Activated naive CD4-positive, alpha-beta T cell treated with anti-CD3 and anti-CD28 coated beads for 36 hours (primary cell): ENCODE measurements around the gene TBC1D10A. TPM values are rescaled to one million over a fixed set of nuclear protein-coding genes. Genes with fewer than 3 reads are reported as not detected.

Experiments
- CTCF ChIA-PET: fragments of 350-600 bp; sonication (Branson Sonifier 250); formaldehyde crosslinking; loops from one replicate; lab custom pipeline; 2021; ENCODE audit warnings: antibody characterized with exemption; lab: Charles Lee
- DNase-seq: peaks from one replicate; pipeline ENCODE4 v3.0.0-alpha.2; 2020
- H3K27ac Mint-ChIP-seq: one replicate; pipeline ENCODE4 v1.8.0; 2021; ENCODE audit warnings: mild to moderate bottlenecking, mixed read lengths
- H3K27me3 Mint-ChIP-seq: one replicate; pipeline ENCODE4 v1.8.0; 2021; ENCODE audit warnings: low read depth, mixed read lengths
- H3K36me3 Mint-ChIP-seq: one replicate; pipeline ENCODE4 v1.8.0; 2021; ENCODE audit warnings: low read depth, mixed read lengths
- H3K4me1 Mint-ChIP-seq: one replicate; pipeline ENCODE4 v1.8.0; 2021; ENCODE audit warnings: low read depth, mixed read lengths
- H3K4me3 Mint-ChIP-seq: one replicate; pipeline ENCODE4 v1.8.0; 2021; ENCODE audit warnings: mild to moderate bottlenecking, moderate library complexity, mixed read lengths
- H3K9me3 Mint-ChIP-seq: one replicate; pipeline ENCODE4 v1.8.0; 2021; ENCODE audit warnings: mixed read lengths
- intact Hi-C: fragments of 100-400 bp; cut with micrococcal nuclease; formaldehyde crosslinking; loops from one replicate; pipeline ENCODE4 v1.15.1; 2023
- total RNA-seq, 2 experiments: library from RNA; stranded (reverse); gene quantifications; one replicate each; pipeline ENCODE4 v1.2.3, GENCODE V29; 2021

TBC1D10A gene
- total RNA-seq, 2 experiments from 2014 or later = 19.4 to 21.4 TPM

GRCh38 chr22:30317778-30318177, 9.0 kb downstream of the TBC1D10A start:
- CTCF ChIA-PET = interaction anchor here (1.1 to 7.3 kb wide), 2 partner anchors 30 to 437 kb away, joined by 3 to 30 read pairs; partner anchors contain the start of gene CASTOR1

GRCh38 chr22:30315962-30316576, 10.7 kb downstream of the TBC1D10A start:
- Mint-ChIP-seq H3K9me3 (no peaks in the 10 kb centered on the region), H3K4me3 (no peak overlapping the region), H3K27me3 (no peaks in the 10 kb centered on the region), H3K36me3 (peaks cover 11% of the 10 kb centered on the region), H3K4me1 (peaks cover 93% of the 10 kb centered on the region), H3K27ac (peak overlapping the region; percentile 85)
- intact Hi-C loops = loop anchor here (1.0 to 10.0 kb wide), 3 partner anchors 8 to 289 kb away; partner anchors contain the start of gene TCN2
- CTCF ChIA-PET = interaction anchor here (0.8 to 7.3 kb wide), 3 partner anchors 10 to 54 kb away, joined by 3 to 30 read pairs (median 3); partner anchors contain the start of gene CASTOR1
- DNase-seq = peak; percentile 41

More at GRCh38 chr22:30317778-30318177, 9.0 kb downstream of the TBC1D10A start:
- DNase-seq = no peak
- Mint-ChIP-seq H3K36me3 (peaks cover 8% of the 10 kb centered on the region), H3K27ac (peak overlapping the region; percentile 50), H3K9me3 (no peaks in the 10 kb centered on the region), H3K27me3 (no peaks in the 10 kb centered on the region), H3K4me3 (no peak overlapping the region), H3K4me1 (peaks cover 87% of the 10 kb centered on the region)
- intact Hi-C loops = loop anchor here (10.0 kb wide), 1 partner anchor 287 kb away; the partner anchor contains the start of gene TCN2

GRCh38 chr22:30314915-30315314, 11.8 kb downstream of the TBC1D10A start:
- DNase-seq = peak; percentile 76
- intact Hi-C loops = loop anchor here (1.0 to 10.0 kb wide), 3 partner anchors 9 to 290 kb away; partner anchors contain the start of gene TCN2
- Mint-ChIP-seq H3K27me3 (no peaks in the 10 kb centered on the region), H3K27ac (peak overlapping the region; percentile 85), H3K9me3 (no peaks in the 10 kb centered on the region), H3K36me3 (peaks cover 11% of the 10 kb centered on the region), H3K4me3 (no peak overlapping the region), H3K4me1 (peaks cover 93% of the 10 kb centered on the region)
- CTCF ChIA-PET = interaction anchor here (1.8 to 7.3 kb wide), 2 partner anchors 10 to 27 kb away, joined by 6 to 30 read pairs; partner anchors contain the start of gene CASTOR1

DNA sequence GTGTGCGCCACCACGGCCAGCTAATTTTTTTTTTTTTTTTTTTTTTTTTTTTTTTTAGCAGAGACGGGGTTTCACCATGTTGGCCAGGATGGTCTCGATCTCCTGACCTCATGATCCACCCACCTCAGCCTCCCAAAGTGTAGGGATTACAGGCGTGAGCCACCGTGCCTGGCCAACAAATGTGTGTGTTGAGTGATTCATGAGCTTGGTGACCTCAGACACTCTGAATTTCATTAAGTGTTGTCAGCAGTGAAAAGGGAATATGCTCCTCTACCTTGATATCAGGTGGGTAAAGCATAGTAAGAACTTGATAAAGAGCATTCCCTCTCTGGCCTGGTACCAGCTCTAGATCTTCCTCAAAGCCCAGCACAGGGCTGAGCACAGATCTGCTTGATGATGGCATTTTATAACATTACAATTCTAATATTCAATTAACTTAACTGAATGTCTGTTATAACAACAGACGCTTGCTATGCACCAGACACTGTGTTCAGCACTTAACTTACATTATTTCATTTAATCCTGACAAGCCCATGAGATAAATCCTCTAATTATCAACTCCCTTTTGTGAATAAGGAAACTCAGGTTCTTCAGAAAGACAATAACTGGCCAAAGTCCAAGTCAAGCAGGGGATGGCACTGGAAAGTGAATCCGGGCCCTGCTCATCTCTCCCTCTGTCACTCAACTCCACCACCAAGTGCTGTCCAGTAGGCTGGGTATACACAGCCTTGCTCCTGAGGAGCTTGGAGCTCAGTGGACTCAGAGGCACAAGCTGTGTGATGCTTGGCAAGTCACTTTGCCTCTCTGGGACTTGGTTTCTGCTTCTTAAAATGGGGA, 13.0 kb downstream of the TBC1D10A start:
- Mint-ChIP-seq H3K27me3 (no peaks in the 10 kb centered on the region), H3K4me1 (peaks cover 93% of the 10 kb centered on the region), H3K9me3 (no peaks in the 10 kb centered on the region), H3K4me3 (no peak overlapping the region), H3K36me3 (peaks cover 11% of the 10 kb centered on the region), H3K27ac (peak overlapping the region; percentile 85)
- no peak for DNase-seq
- CTCF ChIA-PET = interaction anchor here (0.6 to 7.3 kb wide), 6 partner anchors 9 to 76 kb away, joined by 3 to 30 read pairs (median 5); partner anchors contain the start of gene CASTOR1
- intact Hi-C loops = loop anchor here (5.0 to 10.0 kb wide), 2 partner anchors 126 to 291 kb away; partner anchors contain the start of gene TCN2

DNA sequence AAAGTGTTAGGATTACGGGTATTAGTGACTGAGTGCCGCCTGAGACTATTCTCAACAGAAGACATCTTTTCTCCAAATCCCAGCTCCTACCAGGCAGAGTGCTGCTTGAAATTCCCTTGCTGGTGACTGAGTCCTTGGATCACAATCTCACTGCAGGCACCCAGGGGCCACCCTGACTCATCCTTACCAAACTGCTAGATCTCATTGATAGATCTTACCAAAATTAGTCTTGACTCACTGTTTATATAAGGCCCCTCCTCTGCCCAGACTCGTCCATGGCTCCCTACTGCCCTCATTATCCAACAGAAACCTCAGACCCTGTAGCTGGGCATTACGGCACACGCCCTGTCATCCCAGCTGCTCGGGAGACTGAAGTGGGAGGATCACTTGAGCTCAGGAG, 14.7 kb downstream of the TBC1D10A start:
- no peak overlapping the region for H3K4me3 Mint-ChIP-seq
- no peaks in the 10 kb centered on the region for H3K27me3 Mint-ChIP-seq
- H3K4me1 Mint-ChIP-seq = peaks cover 92% of the 10 kb centered on the region
- peak; percentile 67 for DNase-seq
- H3K36me3 Mint-ChIP-seq = peaks cover 11% of the 10 kb centered on the region
- H3K27ac Mint-ChIP-seq = peak overlapping the region; percentile 89
- no peaks in the 10 kb centered on the region for H3K9me3 Mint-ChIP-seq
- intact Hi-C loops = loop anchor here (1.0 to 10.0 kb wide), 3 partner anchors 12 to 293 kb away; partner anchors contain the start of gene TCN2
- CTCF ChIA-PET = interaction anchor here (1.4 to 7.3 kb wide), 2 partner anchors 24 to 26 kb away, joined by 3 to 30 read pairs; partner anchors contain the start of gene CASTOR1

DNA sequence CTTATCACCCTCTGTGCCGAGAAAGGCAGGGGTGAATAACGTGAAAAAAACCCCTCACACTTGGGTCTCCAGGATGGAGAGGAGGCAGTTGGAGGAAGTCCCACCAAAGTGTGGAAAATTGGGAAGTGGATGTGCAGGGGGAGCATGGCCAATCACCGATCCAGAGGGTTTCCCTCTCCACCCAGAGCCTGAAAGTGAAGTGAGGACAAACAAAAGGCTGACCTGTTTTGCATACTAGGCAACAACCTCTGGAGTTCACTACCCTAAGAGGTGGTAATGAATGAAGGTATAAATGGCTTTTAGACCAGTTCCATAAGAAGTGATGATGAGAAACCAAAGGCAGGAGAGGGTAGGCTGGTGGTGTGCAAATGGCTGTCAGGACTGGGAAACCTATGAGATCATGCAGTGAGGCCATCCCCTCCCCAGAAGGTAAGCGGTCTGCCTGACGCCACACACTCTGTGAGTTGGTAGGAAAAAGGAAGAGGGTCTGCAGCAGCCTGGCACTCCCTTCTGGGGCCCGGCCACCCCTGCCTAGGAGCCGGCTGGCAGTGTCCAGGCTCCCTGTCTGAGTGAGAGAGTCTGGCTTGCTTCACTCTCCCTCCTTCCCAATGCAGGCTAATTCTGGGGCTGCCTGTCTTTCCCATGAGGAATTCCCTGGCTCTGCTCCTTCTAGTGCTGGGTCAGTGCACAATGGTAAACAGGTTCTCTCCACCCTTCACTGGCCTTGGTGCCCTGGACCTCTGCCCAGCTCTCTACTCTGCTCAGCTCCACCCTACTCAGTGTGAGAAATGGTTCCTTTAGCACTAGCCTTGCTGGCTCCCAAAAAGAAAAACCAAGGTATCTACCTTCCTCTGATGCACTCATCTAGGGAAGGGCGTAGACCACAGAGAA, 15.6 kb downstream of the TBC1D10A start:
- H3K9me3 Mint-ChIP-seq = no peaks in the 10 kb centered on the region
- DNase-seq = no peak
- intact Hi-C loops = loop anchor here (5.0 to 10.0 kb wide), 2 partner anchors 124 to 294 kb away; partner anchors contain the start of gene TCN2
- no peak overlapping the region for H3K4me3 Mint-ChIP-seq
- no peaks in the 10 kb centered on the region for H3K27me3 Mint-ChIP-seq
- peaks cover 96% of the 10 kb centered on the region for H3K4me1 Mint-ChIP-seq
- CTCF ChIA-PET = interaction anchor here (0.8 to 1.4 kb wide), 3 partner anchors 20 to 25 kb away, joined by 3 read pairs; partner anchors contain the start of gene CASTOR1
- H3K36me3 Mint-ChIP-seq = peaks cover 11% of the 10 kb centered on the region
- H3K27ac Mint-ChIP-seq = peak overlapping the region; percentile 97

GRCh38 chr22:30309951-30310741, 16.6 kb downstream of the TBC1D10A start:
- Mint-ChIP-seq H3K27me3 (no peaks in the 10 kb centered on the region), H3K9me3 (no peaks in the 10 kb centered on the region), H3K4me1 (peaks cover 96% of the 10 kb centered on the region), H3K4me3 (no peak overlapping the region), H3K27ac (peak overlapping the region; percentile 97), H3K36me3 (peaks cover 9% of the 10 kb centered on the region)
- DNase-seq = no peak
- intact Hi-C loops = loop anchor here (5.0 to 10.0 kb wide), 2 partner anchors 123 to 295 kb away; partner anchors contain the start of gene TCN2
- CTCF ChIA-PET = interaction anchor here (0.6 to 1.0 kb wide), 4 partner anchors 19 to 205 kb away, joined by 3 read pairs; partner anchors contain the start of gene CASTOR1

DNA sequence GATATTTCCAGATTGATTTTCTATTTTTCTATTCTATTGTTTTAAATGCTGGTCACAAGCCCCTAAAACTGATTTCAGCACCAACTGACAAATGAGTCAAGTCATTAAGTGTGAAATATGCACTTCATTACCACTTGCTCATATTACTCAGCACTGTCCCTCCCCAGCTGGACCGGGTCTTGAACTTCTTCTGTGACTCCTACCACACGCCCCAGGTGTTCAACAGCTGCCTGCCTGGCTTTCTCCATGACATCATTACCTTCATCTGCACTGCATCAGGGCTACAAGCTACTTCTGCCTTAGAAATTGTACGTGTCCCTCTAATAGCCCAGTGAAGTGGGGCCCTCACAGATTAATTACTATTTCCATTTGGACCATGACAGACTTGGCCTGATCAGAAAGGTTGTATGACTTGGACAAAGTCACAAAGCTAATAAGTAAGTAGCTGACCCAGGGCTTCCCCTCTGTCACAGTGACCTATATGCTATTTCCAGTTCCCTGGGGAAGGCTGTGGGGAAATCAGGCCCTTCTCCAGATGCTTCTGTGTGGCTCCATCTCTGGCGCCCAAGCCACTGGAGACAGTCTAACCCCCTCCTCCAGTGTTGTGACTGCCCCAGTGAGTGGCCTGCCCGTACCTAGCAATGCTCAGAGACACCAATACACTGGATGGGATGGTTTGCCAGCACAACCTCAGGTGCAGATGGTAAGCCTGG, 18.1 kb downstream of the TBC1D10A start:
- CTCF ChIA-PET = interaction anchor here (2.6 to 3.6 kb wide), 2 partner anchors 16 to 21 kb away, joined by 8 to 10 read pairs; no protein-coding TSS in a partner anchor
- peak; percentile 70 for DNase-seq
- Mint-ChIP-seq H3K4me3 (no peak overlapping the region), H3K27me3 (no peaks in the 10 kb centered on the region), H3K27ac (peak overlapping the region; percentile 97), H3K4me1 (peaks cover 96% of the 10 kb centered on the region), H3K9me3 (no peaks in the 10 kb centered on the region), H3K36me3 (peaks cover 7% of the 10 kb centered on the region)
- intact Hi-C loops = no loop called here

- Mint-ChIP-seq H3K36me3 (peaks cover 6% of the 10 kb centered on the region), H3K9me3 (no peaks in the 10 kb centered on the region), H3K27ac (peak overlapping the region; percentile 97), H3K27me3 (no peaks in the 10 kb centered on the region), H3K4me1 (peaks cover 98% of the 10 kb centered on the region), H3K4me3 (no peak overlapping the region)
- CTCF ChIA-PET = interaction anchor here (2.6 to 3.6 kb wide), 2 partner anchors 16 to 20 kb away, joined by 8 to 10 read pairs; no protein-coding TSS in a partner anchor
- DNase-seq = no peak
- intact Hi-C loops = no loop called here
These were observed 18.6 kb downstream of the TBC1D10A start for GRCh38 chr22:30308093-30308492.

DNA sequence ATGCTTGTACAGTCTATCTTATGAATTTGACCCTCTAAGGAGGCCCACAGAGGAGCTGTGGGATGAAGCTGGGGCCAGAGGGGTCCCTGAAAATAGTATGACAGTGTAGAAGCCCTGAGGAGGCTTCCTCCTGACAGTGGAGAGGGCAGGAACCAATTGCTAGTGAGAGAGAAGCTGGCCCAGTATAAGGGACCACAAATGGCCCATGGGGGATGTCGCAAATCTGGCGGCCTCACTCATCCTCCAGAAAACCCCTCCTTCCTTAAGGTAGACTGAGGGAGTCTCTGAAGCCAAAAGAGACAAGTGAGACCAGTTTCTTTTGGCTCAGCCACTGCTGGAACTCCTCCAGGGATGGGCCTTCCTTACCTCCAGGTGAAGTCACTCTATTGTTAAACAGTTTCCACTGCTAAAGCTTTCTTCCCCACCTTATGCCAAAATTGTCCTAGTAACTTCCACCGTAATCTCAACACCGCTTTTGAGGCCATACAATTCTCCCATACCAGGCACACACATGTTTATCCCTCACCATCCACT, 19.6 kb downstream of the TBC1D10A start:
- Mint-ChIP-seq H3K36me3 (peaks cover 3% of the 10 kb centered on the region), H3K4me3 (peak overlapping the region; percentile 70), H3K27ac (peak overlapping the region; percentile 97), H3K27me3 (no peaks in the 10 kb centered on the region), H3K9me3 (no peaks in the 10 kb centered on the region), H3K4me1 (peaks cover 98% of the 10 kb centered on the region)
- DNase-seq = no peak
- CTCF ChIA-PET = interaction anchor here (2.6 to 3.6 kb wide), 2 partner anchors 17 to 19 kb away, joined by 8 to 10 read pairs; no protein-coding TSS in a partner anchor
- intact Hi-C loops = no loop called here
